Karpas-422 (cell line): ENCODE results near the gene RAB39A. TPM values are rescaled to one million over a fixed set of nuclear protein-coding genes. Genes with fewer than 3 reads are reported as not detected.
"Not testable (repeated sequence)": the region's sequence is repeated elsewhere in the genome, so short reads cannot be mapped to it uniquely, and the experiment has no call there.

Source experiments
- DNase-seq: peaks from one replicate; pipeline ENCODE4 v3.0.0-alpha.2; 2015
- H2AFZ ChIP-seq: fragments of 200-600 bp; sonication (generic); 2 replicates; pipeline ENCODE4 v1.6.1; 2014; ENCODE audit warnings: antibody characterized with exemption, low read length, mixed read lengths
- H3K27ac ChIP-seq: fragments of 200-600 bp; sonication (generic); 2 replicates; pipeline ENCODE4 v1.5.1; 2014; ENCODE audit warnings: mild to moderate bottlenecking, low read length, moderate library complexity
- H3K27me3 ChIP-seq: fragments of 200-600 bp; sonication (generic); 2 replicates; pipeline ENCODE4 v1.6.1; 2014; ENCODE audit warnings: low read length, mixed read lengths
- H3K36me3 ChIP-seq: fragments of 200-600 bp; sonication (generic); 2 replicates; pipeline ENCODE4 v1.6.1; 2014; ENCODE audit warnings: low read length, mixed read lengths; ENCODE audit not compliant: insufficient read depth
- H3K4me1 ChIP-seq: fragments of 200-600 bp; sonication (generic); 2 replicates; pipeline ENCODE4 v1.6.1; 2014; ENCODE audit warnings: mild to moderate bottlenecking, low read length, mixed read lengths
- H3K4me2 ChIP-seq: fragments of 200-600 bp; sonication (generic); 2 replicates; pipeline ENCODE4 v1.6.1; 2014; ENCODE audit warnings: low read length, low read depth, mild to moderate bottlenecking; ENCODE audit not compliant: poor library complexity, severe bottlenecking
- H3K4me3 ChIP-seq: fragments of 200-600 bp; sonication (generic); 2 replicates; pipeline ENCODE4 v1.5.1; 2014; ENCODE audit warnings: mild to moderate bottlenecking, antibody characterized with exemption, low read length, mixed read lengths
- H3K79me2 ChIP-seq: fragments of 200-600 bp; sonication (generic); 2 replicates; pipeline ENCODE4 v1.6.1; 2014; ENCODE audit warnings: mild to moderate bottlenecking, low read length, mixed read lengths
- H3K9ac ChIP-seq: fragments of 200-600 bp; sonication (generic); 2 replicates; pipeline ENCODE4 v1.6.0; 2014; ENCODE audit warnings: low read length
- H3K9me2 ChIP-seq: fragments of 200-600 bp; sonication (generic), shearing (Covaris generic); replicated peaks from 2 replicates; pipeline ENCODE4 v1.6.0; 2014; ENCODE audit warnings: mild to moderate bottlenecking, low read length, moderate library complexity; ENCODE audit not compliant: insufficient read depth
- H3K9me3 ChIP-seq: fragments of 300-700, 200-600 bp; sonication (generic); 2 replicates; pipeline ENCODE4 v1.6.1; 2014; ENCODE audit warnings: low read length, mixed read lengths
- H4K20me1 ChIP-seq: fragments of 200-600 bp; sonication (generic); 2 replicates; pipeline ENCODE4 v1.6.1; 2014; ENCODE audit warnings: mild to moderate bottlenecking, antibody characterized with exemption, low read length, low read depth; ENCODE audit not compliant: insufficient read depth
- total RNA-seq: library from RNA; depleted of rRNA; stranded (reverse); fragments of >200 nt; shearing (Covaris generic); gene quantifications from 2 replicates; pipeline ENCODE4 v1.2.3, GENCODE V29; 2014; ENCODE audit warnings: low replicate concordance

Gene RAB39A
- total RNA-seq, 1 experiment from 2014 or later: 52.7 TPM

DNA sequence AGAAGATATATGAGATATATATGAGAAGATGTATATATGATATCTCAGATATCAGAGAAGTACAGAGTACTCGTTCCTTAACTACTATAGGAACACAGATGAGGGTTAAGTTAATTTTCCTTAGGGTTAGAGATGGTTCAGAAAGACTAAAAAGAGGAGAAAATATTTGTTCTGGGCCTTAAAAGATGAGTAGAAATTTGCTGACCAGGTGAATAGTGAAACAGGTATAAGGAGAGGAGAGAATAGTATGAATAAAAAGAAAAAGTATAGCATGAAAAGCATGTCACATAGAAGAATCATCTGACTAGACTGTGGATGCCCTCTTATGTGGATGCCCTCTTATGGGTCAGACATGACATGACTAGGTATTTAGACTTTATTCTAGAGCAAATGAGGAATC, 6.3 kb upstream of the RAB39A start:
- H3K9me3 ChIP-seq: no peaks in the 10 kb centered on the region
- no peaks in the 10 kb centered on the region for H3K79me2 ChIP-seq
- H2AFZ ChIP-seq: no peak overlapping the region
- DNase-seq: no peak
- H3K27ac ChIP-seq: no peak overlapping the region
- no peaks in the 10 kb centered on the region for H4K20me1 ChIP-seq
- no peak overlapping the region for H3K4me3 ChIP-seq
- H3K9ac ChIP-seq: no peak overlapping the region
- no peaks in the 10 kb centered on the region for H3K9me2 ChIP-seq
- H3K36me3 ChIP-seq: no peaks in the 10 kb centered on the region
- no peaks in the 10 kb centered on the region for H3K27me3 ChIP-seq
- H3K4me2 ChIP-seq: no peak overlapping the region
- H3K4me1 ChIP-seq: peaks cover 2% of the 10 kb centered on the region

DNA sequence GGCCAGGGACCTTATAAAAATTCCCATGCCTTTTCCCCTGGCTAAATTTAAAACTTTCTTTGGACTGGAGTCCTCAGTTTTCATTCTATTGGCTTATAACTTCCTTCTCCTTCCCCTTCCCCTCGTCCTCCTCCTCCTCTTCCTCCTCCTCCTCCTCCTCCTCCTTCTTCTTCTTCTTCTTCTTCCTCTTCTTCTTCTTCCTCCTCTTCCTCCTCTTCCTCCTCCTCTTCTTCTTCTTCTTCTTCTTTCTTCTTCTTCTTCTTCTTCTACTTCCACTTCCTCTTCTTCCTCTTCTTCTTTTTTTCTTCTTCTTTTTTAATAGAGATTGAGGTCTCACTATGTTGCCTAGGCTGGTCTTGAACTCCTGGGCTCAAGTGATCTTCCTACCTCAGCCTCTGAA, 4.7 kb upstream of the RAB39A start:
- not testable (repeated sequence) for H2AFZ ChIP-seq, H3K36me3 ChIP-seq, H3K4me2 ChIP-seq, H3K9ac ChIP-seq, H3K79me2 ChIP-seq, DNase-seq, H3K9me3 ChIP-seq, H3K27me3 ChIP-seq, H3K27ac ChIP-seq, H3K9me2 ChIP-seq, H3K4me3 ChIP-seq, H3K4me1 ChIP-seq, H4K20me1 ChIP-seq

- Histone ChIP-seq H2AFZ (no peak overlapping the region), H3K4me3 (no peak overlapping the region), H3K36me3 (no peaks in the 10 kb centered on the region), H3K79me2 (peaks cover 10% of the 10 kb centered on the region), H3K27me3 (no peaks in the 10 kb centered on the region), H3K27ac (no peak overlapping the region), H3K9ac (no peak overlapping the region), H3K9me2 (no peaks in the 10 kb centered on the region), H4K20me1 (no peaks in the 10 kb centered on the region), H3K9me3 (no peaks in the 10 kb centered on the region), H3K4me1 (peaks cover 5% of the 10 kb centered on the region), H3K4me2 (no peak overlapping the region)
- no peak for DNase-seq
Observed at GRCh38 chr11:107924306-107924705, 3.9 kb upstream of the RAB39A start.

- DNase-seq: no peak
- H3K4me3 ChIP-seq: peak overlapping the region; percentile 69
Observed at GRCh38 chr11:107927559-107927958, 689 bp upstream of the RAB39A start.

DNA sequence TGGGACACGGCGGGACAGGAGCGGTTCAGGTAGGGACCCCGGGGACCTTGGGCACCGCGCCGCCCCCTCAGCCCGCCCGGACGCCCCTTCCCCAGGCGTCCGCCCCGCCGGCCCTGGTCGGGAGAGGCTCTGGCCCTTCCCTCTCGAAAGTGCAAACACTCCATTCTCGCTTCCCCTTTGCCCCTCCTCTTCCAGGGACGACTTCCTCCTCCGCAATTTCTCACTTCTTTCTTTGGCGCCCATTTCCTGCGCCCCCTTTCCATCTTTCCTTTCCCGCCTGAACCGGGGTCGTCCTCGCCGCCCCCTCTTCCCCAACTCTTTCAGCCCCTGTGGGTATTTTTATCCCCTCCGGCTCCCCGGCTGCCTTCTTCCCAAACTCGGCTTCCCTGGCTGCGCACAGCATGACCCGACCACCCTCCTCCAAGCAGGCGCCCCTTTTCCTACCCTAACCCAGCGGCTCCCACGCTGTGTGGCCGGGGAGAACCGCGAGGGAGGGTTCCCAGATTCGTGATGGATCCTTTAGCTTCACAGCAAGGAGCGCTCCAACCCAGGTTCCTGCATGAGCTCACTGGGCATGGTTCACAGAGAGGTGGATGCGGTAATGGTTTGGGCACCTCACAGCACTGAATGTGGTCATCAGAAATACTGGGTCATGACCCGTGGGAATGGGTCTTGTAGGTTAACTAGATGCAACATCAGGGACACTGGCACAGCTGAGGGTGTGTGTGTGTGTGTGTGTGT, 689 bp downstream of the RAB39A start:
- H3K27me3 ChIP-seq: no peaks in the 10 kb centered on the region
- peaks cover 57% of the 10 kb centered on the region for H3K79me2 ChIP-seq
- H3K9me2 ChIP-seq: no peaks in the 10 kb centered on the region
- peak overlapping the region; percentile 84 for H3K4me3 ChIP-seq
- H3K9ac ChIP-seq: peak overlapping the region; percentile 84
- no peaks in the 10 kb centered on the region for H3K9me3 ChIP-seq
- H3K27ac ChIP-seq: peak overlapping the region; percentile 82
- peak overlapping the region; percentile 86 for H2AFZ ChIP-seq
- H3K4me1 ChIP-seq: peaks cover 19% of the 10 kb centered on the region
- H3K4me2 ChIP-seq: peak overlapping the region; percentile 93
- DNase-seq: peak; percentile 93
- peaks cover 7% of the 10 kb centered on the region; the same call in 1 of the 2 replicates for H3K36me3 ChIP-seq
- H4K20me1 ChIP-seq: no peaks in the 10 kb centered on the region

More at GRCh38 chr11:107927559-107927958, 689 bp upstream of the RAB39A start:
- peak overlapping the region; percentile 75 for H3K4me2 ChIP-seq
- peaks cover 19% of the 10 kb centered on the region for H3K4me1 ChIP-seq
- H3K36me3 ChIP-seq: 0 out of 2 replicates have a peak, but pooled peaks cover 5% of the 10 kb centered on the region
- H3K27me3 ChIP-seq: no peaks in the 10 kb centered on the region
- no peaks in the 10 kb centered on the region for H3K9me2 ChIP-seq
- no peaks in the 10 kb centered on the region for H3K9me3 ChIP-seq
- H4K20me1 ChIP-seq: no peaks in the 10 kb centered on the region
- H2AFZ ChIP-seq: peak overlapping the region; percentile 96
- H3K27ac ChIP-seq: no peak overlapping the region
- H3K79me2 ChIP-seq: peaks cover 43% of the 10 kb centered on the region
- H3K9ac ChIP-seq: peak overlapping the region; percentile 71

DNA sequence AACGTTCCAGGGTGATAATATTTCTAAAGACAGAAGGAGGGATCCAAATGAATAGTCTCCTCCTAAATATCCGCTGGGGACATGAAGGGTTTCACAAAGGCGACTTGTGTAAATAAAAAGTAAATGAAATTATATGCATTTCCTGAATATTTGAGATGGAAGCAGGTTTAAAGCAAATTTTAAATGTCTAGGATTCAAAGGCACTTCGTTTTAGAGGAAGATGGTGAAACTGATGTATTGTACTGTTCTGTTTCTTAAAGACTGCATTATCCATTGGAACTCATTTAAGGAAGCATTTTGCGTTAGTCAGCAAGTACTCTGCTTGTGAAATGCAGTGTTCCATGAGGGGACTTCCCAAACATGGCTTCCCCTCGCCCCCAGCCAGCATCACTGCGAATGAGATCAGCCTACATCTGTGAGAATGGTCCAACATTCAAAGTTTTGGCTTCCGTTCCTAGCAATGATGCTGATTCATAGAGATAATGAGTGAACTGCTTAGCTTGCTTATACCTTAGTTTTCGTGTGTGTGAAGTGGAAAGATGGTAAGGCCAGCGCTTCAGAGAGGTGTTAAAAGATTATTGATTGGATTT, 1.5 kb downstream of the RAB39A start:
- Histone ChIP-seq H3K27me3 (no peaks in the 10 kb centered on the region), H3K4me2 (peak overlapping the region; percentile 93), H3K9me3 (no peaks in the 10 kb centered on the region), H3K79me2 (peaks cover 64% of the 10 kb centered on the region), H3K9me2 (no peaks in the 10 kb centered on the region), H3K4me1 (peaks cover 19% of the 10 kb centered on the region), H3K9ac (peak overlapping the region; percentile 84), H2AFZ (peak overlapping the region; percentile 86), H3K36me3 (peaks cover 11% of the 10 kb centered on the region; the same call in 1 of the 2 replicates), H3K4me3 (peak overlapping the region; percentile 84), H4K20me1 (no peaks in the 10 kb centered on the region), H3K27ac (peak overlapping the region; percentile 82)
- DNase-seq: peak; percentile 90

- no peak overlapping the region for H3K9ac ChIP-seq
- no peak overlapping the region for H3K4me2 ChIP-seq
Observed at GRCh38 chr11:107931206-107931605, 3.0 kb downstream of the RAB39A start.

DNA sequence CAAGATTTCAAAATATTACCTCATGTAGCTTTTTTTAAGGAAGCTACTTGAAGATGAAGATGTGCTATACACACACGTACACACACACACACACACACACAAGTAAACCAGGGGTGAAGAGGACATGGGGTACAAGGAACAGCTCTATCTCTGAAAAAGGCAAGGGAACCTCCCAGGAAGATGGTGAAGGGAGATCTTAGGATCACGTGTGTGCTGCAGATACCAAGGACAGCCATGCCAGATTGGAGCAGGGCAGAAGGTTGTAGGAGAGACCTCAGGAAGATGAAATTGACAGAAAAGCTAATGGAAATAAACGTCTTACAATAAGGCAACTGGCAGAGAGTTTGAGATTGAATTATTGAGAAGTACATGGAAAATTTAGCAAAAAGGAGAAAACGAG, 19.7 kb downstream of the RAB39A start:
- Histone ChIP-seq H3K4me2 (no peak overlapping the region), H3K27me3 (no peaks in the 10 kb centered on the region), H3K9me3 (no peaks in the 10 kb centered on the region), H3K4me1 (peaks cover 12% of the 10 kb centered on the region), H3K79me2 (peaks cover 92% of the 10 kb centered on the region), H3K4me3 (no peak overlapping the region), H3K9ac (no peak overlapping the region), H3K36me3 (no peaks in the 10 kb centered on the region), H4K20me1 (no peaks in the 10 kb centered on the region), H3K27ac (no peak overlapping the region), H3K9me2 (no peaks in the 10 kb centered on the region), H2AFZ (no peak overlapping the region)
- no peak for DNase-seq

More at GRCh38 chr11:107931206-107931605, 3.0 kb downstream of the RAB39A start:
- Histone ChIP-seq H3K4me3 (no peak overlapping the region), H3K9me3 (no peaks in the 10 kb centered on the region), H3K27me3 (no peaks in the 10 kb centered on the region), H3K4me1 (peaks cover 19% of the 10 kb centered on the region), H4K20me1 (no peaks in the 10 kb centered on the region), H3K79me2 (peaks cover 79% of the 10 kb centered on the region), H3K9me2 (no peaks in the 10 kb centered on the region), H3K36me3 (peaks cover 11% of the 10 kb centered on the region; the same call in 1 of the 2 replicates), H3K27ac (no peak overlapping the region), H2AFZ (no peak overlapping the region)
- no peak for DNase-seq
